ENCODE data around the gene LRG1.

The LRG1 gene

GRCh38 chr19:4541114-4541805 lies 1.4 kb upstream of the LRG1 start:
- H4K20me1 ChIP-seq (ENCODE audit: low read depth, low read length): no peaks in the 10 kb centered on the region
- no peaks in the 10 kb centered on the region for H3K36me3 ChIP-seq (ENCODE audit: low read length)
- no peaks in the 10 kb centered on the region for H3K9me2 ChIP-seq (replicated peaks; ENCODE audit: insufficient read depth, low read length)
- no peak overlapping the region for H2AFZ ChIP-seq (ENCODE audit: low read depth, low read length, severe bottlenecking)
- H3K4me3 ChIP-seq (ENCODE audit: insufficient read depth, low read length, poor library complexity, severe bottlenecking): no peak overlapping the region
- no peaks in the 10 kb centered on the region for H3F3A ChIP-seq (ENCODE audit: insufficient read depth)
- TF ChIP-seq EZH2phosphoT487 (conservative IDR thresholded peaks at IDR 0.05; ENCODE audit: low read length): no peak
- no peak for TF ChIP-seq CTCF (IDR thresholded peaks at IDR 0.05; ENCODE audit: insufficient read depth, low read length, poor library complexity, severe bottlenecking)
- H3K4me2 ChIP-seq (ENCODE audit: low read depth, low read length, poor library complexity, severe bottlenecking): no peak overlapping the region
- H3K27me3 ChIP-seq (ENCODE audit: low read length): no peaks in the 10 kb centered on the region
- no peak overlapping the region for H3K27ac ChIP-seq (ENCODE audit: low read depth, low read length)
- H3K9ac ChIP-seq (ENCODE audit: low read length): no peak overlapping the region
- no peaks in the 10 kb centered on the region for H3K79me2 ChIP-seq (ENCODE audit: insufficient read depth, low read length)
- no peaks in the 10 kb centered on the region for H3K9me3 ChIP-seq (ENCODE audit: insufficient read depth, low read length)

DNA sequence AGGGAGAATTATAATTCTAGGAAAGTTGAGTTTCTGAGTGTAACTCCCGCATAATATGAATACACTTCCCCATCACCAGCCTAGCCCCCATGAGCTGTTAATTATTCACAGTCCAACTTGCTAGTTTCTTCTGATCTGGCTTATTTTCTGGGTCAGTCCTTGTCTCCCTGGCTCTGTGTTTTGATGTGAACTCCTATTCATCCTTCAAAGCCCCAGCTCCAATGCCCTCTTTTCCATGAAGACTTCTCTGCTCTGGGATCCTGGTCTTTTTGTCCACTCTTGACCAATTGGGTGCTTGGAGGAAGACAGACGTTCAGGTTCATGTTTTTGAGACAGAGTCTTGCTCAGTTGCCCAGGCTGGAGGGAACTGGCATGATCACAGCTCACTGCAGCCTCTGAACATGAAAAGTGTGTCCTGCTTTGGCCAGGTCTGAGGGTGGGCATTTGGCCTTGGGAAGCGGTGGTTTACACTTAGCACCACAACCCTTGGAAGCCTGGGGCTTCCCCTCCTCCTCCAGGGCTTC lies 605 bp downstream of the LRG1 start:
- H3K36me3 ChIP-seq (ENCODE audit: low read length): no peaks in the 10 kb centered on the region
- H3K4me3 ChIP-seq (ENCODE audit: insufficient read depth, low read length, poor library complexity, severe bottlenecking): no peak overlapping the region
- H3K9me3 ChIP-seq (ENCODE audit: insufficient read depth, low read length): no peaks in the 10 kb centered on the region
- no peaks in the 10 kb centered on the region for H3F3A ChIP-seq (ENCODE audit: insufficient read depth)
- H2AFZ ChIP-seq (ENCODE audit: low read depth, low read length, severe bottlenecking): no peak overlapping the region
- no peaks in the 10 kb centered on the region for H3K9me2 ChIP-seq (replicated peaks; ENCODE audit: insufficient read depth, low read length)
- H3K27ac ChIP-seq (ENCODE audit: low read depth, low read length): no peak overlapping the region
- H3K79me2 ChIP-seq (ENCODE audit: insufficient read depth, low read length): no peaks in the 10 kb centered on the region
- no peak overlapping the region for H3K9ac ChIP-seq (ENCODE audit: low read length)
- no peak overlapping the region for H3K4me2 ChIP-seq (ENCODE audit: low read depth, low read length, poor library complexity, severe bottlenecking)
- H4K20me1 ChIP-seq (ENCODE audit: low read depth, low read length): no peaks in the 10 kb centered on the region
- no peaks in the 10 kb centered on the region for H3K27me3 ChIP-seq (ENCODE audit: low read length)
- TF ChIP-seq EZH2phosphoT487 (conservative IDR thresholded peaks at IDR 0.05; ENCODE audit: low read length) (no peak), CTCF (IDR thresholded peaks at IDR 0.05; ENCODE audit: insufficient read depth, low read length, poor library complexity, severe bottlenecking) (no peak)

DNA sequence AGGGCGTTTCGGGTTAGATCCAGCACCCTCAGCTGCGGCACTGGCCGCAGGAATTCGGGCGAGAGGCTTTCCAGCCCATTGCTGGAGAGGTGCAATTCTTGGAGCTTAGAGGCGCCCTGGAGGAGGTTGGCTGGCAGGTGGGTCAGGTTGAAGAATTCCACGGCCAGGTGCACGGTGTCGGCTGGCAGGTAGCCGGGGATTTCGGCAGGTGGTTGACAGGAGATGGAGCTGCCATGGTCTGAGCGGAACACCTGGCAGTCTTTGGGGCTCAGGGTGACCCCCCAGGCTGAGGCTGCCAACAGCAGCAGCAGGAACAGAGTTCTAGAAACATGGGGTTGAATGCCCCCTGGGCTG lies 1.3 kb downstream of the LRG1 start:
- H3K79me2 ChIP-seq (ENCODE audit: insufficient read depth, low read length): no peaks in the 10 kb centered on the region
- H2AFZ ChIP-seq (ENCODE audit: low read depth, low read length, severe bottlenecking): no peak overlapping the region
- no peak for TF ChIP-seq EZH2phosphoT487 (conservative IDR thresholded peaks at IDR 0.05; ENCODE audit: low read length)
- no peak for TF ChIP-seq CTCF (IDR thresholded peaks at IDR 0.05; ENCODE audit: insufficient read depth, low read length, poor library complexity, severe bottlenecking)
- H3K27me3 ChIP-seq (ENCODE audit: low read length): no peaks in the 10 kb centered on the region
- no peak overlapping the region for H3K9ac ChIP-seq (ENCODE audit: low read length)
- H3F3A ChIP-seq (ENCODE audit: insufficient read depth): no peaks in the 10 kb centered on the region
- no peak overlapping the region for H3K27ac ChIP-seq (ENCODE audit: low read depth, low read length)
- no peaks in the 10 kb centered on the region for H4K20me1 ChIP-seq (ENCODE audit: low read depth, low read length)
- H3K9me2 ChIP-seq (replicated peaks; ENCODE audit: insufficient read depth, low read length): no peaks in the 10 kb centered on the region
- H3K4me3 ChIP-seq (ENCODE audit: insufficient read depth, low read length, poor library complexity, severe bottlenecking): no peak overlapping the region
- no peaks in the 10 kb centered on the region for H3K36me3 ChIP-seq (ENCODE audit: low read length)
- H3K4me2 ChIP-seq (ENCODE audit: low read depth, low read length, poor library complexity, severe bottlenecking): no peak overlapping the region
- no peaks in the 10 kb centered on the region for H3K9me3 ChIP-seq (ENCODE audit: insufficient read depth, low read length)
